HepG2 (cell line): ENCODE results near the gene PLPP3. TPM values are rescaled to one million over a fixed set of nuclear protein-coding genes. Genes with fewer than 3 reads are reported as not detected.

Experiments used
- ARID5B ChIP-seq: IDR thresholded peaks from 2 replicates; pipeline ENCODE4 v1.4.0; 2020; ENCODE audit warnings: mild to moderate bottlenecking, missing genetic modification reagents
- CAMTA2 ChIP-seq: sonication (generic); formaldehyde crosslinking; IDR thresholded peaks from 2 replicates; pipeline ENCODE4 v1.4.0; 2020; ENCODE audit warnings: mild to moderate bottlenecking, missing genetic modification reagents, borderline replicate concordance
- DMTF1 ChIP-seq: sonication (generic); formaldehyde crosslinking; IDR thresholded peaks from 2 replicates; pipeline ENCODE4 v1.4.0; 2020; ENCODE audit warnings: mild to moderate bottlenecking, missing genetic modification reagents
- GLMP ChIP-seq: sonication (generic); formaldehyde crosslinking; IDR thresholded peaks from 2 replicates; pipeline ENCODE4 v1.9.0; 2021; ENCODE audit warnings: missing genetic modification reagents, mild to moderate bottlenecking, borderline replicate concordance
- HMGXB3 ChIP-seq: sonication (generic); formaldehyde crosslinking; IDR thresholded peaks from 2 replicates; pipeline ENCODE4 v1.4.0; 2020; ENCODE audit warnings: missing genetic modification reagents, borderline replicate concordance
- IRF1 ChIP-seq: sonication (generic); formaldehyde crosslinking; IDR thresholded peaks from 2 replicates; pipeline ENCODE4 v1.4.0; 2020; ENCODE audit warnings: low read depth, mild to moderate bottlenecking, missing genetic modification reagents
- SUZ12 ChIP-seq: fragments of 150-350 bp; IDR thresholded peaks from 2 replicates; pipeline ENCODE4 v1.6.1; 2014; ENCODE audit warnings: low read depth, low read length
- TEF ChIP-seq: sonication (generic); formaldehyde crosslinking; IDR thresholded peaks from 2 replicates; pipeline ENCODE4 v1.5.0; 2020; ENCODE audit warnings: missing genetic modification reagents
- TGIF2 ChIP-seq: IDR thresholded peaks from 2 replicates; pipeline ENCODE4 v1.6.1; 2016; ENCODE audit warnings: control low read depth, missing compliant biosample characterization
- ZNF24 ChIP-seq: fragments of 450-650 bp; IDR thresholded peaks from 2 replicates; pipeline ENCODE4 v1.6.1; 2017; ENCODE audit warnings: antibody characterized with exemption, mild to moderate bottlenecking
- ZNF256 ChIP-seq: sonication (generic); formaldehyde crosslinking; conservative IDR thresholded peaks from 2 replicates; pipeline ENCODE4 v1.4.0; 2020; ENCODE audit warnings: missing genetic modification reagents
- ZNF335 ChIP-seq: sonication (generic); formaldehyde crosslinking; IDR thresholded peaks from 2 replicates; pipeline ENCODE4 v1.4.0; 2020; ENCODE audit warnings: missing genetic modification reagents
- ZNF558 ChIP-seq: sonication (generic); formaldehyde crosslinking; IDR thresholded peaks from 2 replicates; pipeline ENCODE4 v1.9.0; 2022; ENCODE audit warnings: mild to moderate bottlenecking, missing genetic modification reagents, borderline replicate concordance
- ZSCAN25 ChIP-seq: sonication (generic); formaldehyde crosslinking; IDR thresholded peaks from 2 replicates; pipeline ENCODE4 v1.8.0; 2022; ENCODE audit warnings: mild to moderate bottlenecking, missing genetic modification reagents
- polyA plus RNA-seq, 8 experiments: library from polyadenylated mRNA; depleted of rRNA in 3 of 8; stranded (reverse) in 7 of 8; unstranded in 1 of 8; fragments of >200 nt; fragmentation: Illumina TruSeq in 4 of 8; extraction: Trizol in 4 of 8; gene quantifications; 2 replicates each; pipeline versions ENCODE4 v1.2.1 to v1.2.3, GENCODE V29; 2011 to 2016; ENCODE audit warnings: low read depth in 4 of 8, missing spikeins in 1 of 8, mixed read lengths in 1 of 8; ENCODE audit not compliant: insufficient read depth in 1 of 8
- total RNA-seq, 5 experiments: library from RNA; depleted of rRNA; stranded (reverse); fragments of >200 nt; fragmentation: Illumina TruSeq; extraction: Trizol; gene quantifications; 2 replicates each; pipeline ENCODE4 v1.2.3, GENCODE V29; 2016; ENCODE audit warnings: low read depth in 1 of 5

The PLPP3 gene
- total and polyA plus RNA-seq, 2 of the 13 experiments (the other 11 are each of a cell fraction or from before 2014, with no cell fraction given): 49.7 to 65.8 TPM

GRCh38 chr1:56461158-56462127 is 117.9 kb downstream of the PLPP3 start (continued):
- peak; percentile 68; the same call in 1 of the 2 replicates for TF ChIP-seq HMGXB3 (CRISPR knock-in tag)
- 0 out of 2 replicates have a peak, but pooled peaks have one; percentile 24 for TF ChIP-seq IRF1 (CRISPR knock-in tag)
- TF ChIP-seq ZSCAN25 (CRISPR knock-in tag): peak; percentile 74
- peak; percentile 87 for TF ChIP-seq TGIF2 (CRISPR knock-in tag)
- peak; percentile 95 for TF ChIP-seq ARID5B (CRISPR knock-in tag)
- TF ChIP-seq ZNF558: no peak
- TF ChIP-seq ZNF24: 0 out of 2 replicates have a peak, but pooled peaks have one; percentile 37
- no peak for TF ChIP-seq ZNF256 (CRISPR knock-in tag)
- no peak for TF ChIP-seq DMTF1 (CRISPR knock-in tag)
- no peak for TF ChIP-seq SUZ12
- TF ChIP-seq GLMP (CRISPR knock-in tag): no peak
- TF ChIP-seq TEF (CRISPR knock-in tag): peak; percentile 96
- TF ChIP-seq CAMTA2: no peak
- TF ChIP-seq ZNF335: no peak; the same call in 1 of the 2 replicates
